22Rv1 (cell line): ENCODE measurements around the gene KSR2.

Source experiments
- H3K27ac ChIP-seq: fragments of 450-650 bp; 2 replicates; pipeline ENCODE4 v1.5.1; 2017
- CTCF ChIP-seq: fragments of 450-650 bp; IDR thresholded peaks from 2 replicates; pipeline ENCODE4 v1.5.1; 2017; ENCODE audit warnings: mild to moderate bottlenecking
- ZFX ChIP-seq: fragments of 450-650 bp; IDR thresholded peaks from 2 replicates; pipeline ENCODE4 v1.6.1; 2017; ENCODE audit warnings: antibody characterized with exemption, borderline replicate concordance

KSR2 gene

DNA sequence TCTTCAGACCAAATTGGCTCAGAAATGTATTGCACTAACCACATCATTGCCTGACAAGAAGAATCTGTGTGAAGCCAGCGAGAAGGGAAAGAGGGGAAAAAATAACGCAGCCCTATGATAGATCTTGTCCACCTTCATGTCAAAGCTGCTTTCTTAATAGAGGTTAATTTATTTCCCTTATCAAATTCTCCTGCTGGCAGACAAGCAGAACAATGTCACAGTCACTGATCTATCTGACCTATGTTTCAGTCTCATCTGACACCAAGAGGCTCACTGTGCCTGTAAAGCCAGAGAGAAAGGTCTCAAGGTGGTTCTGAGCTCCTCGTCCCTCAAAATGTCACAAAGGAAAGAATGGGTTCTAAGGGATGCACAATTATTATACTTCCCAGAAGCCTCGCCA, 417.1 kb downstream of the KSR2 start:
- TF ChIP-seq CTCF (no peak), ZFX (no peak)
- no peak overlapping the region for H3K27ac ChIP-seq

DNA sequence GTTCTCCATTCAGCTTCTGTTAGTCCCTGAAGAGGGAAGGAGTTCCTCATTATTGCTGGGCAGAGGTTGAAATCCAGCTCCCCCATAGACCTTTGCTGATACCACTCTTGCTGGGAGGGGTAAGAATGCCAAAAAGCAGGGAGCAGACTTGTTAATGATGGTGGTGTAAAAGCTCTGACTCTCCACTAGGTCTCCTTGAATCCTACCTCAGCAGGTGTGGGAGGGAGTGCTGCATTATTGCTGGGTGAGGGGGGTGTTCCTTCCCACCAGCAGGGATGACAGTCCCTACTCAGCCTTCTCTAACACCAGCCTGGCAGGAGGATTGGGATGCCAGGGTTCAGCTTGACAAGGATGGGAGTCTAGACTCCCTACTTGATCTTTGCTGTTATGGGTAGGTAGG, 421.6 kb downstream of the KSR2 start:
- TF ChIP-seq CTCF (no peak), ZFX (no peak)
- H3K27ac ChIP-seq: no peak overlapping the region

GRCh38 chr12:117545216-117545615, 423.6 kb downstream of the KSR2 start:
- no peak for TF ChIP-seq ZFX
- TF ChIP-seq CTCF: no peak
- no peak overlapping the region for H3K27ac ChIP-seq

GRCh38 chr12:117540011-117540410, 428.8 kb downstream of the KSR2 start:
- TF ChIP-seq ZFX: no peak
- TF ChIP-seq CTCF: no peak
- no peak overlapping the region for H3K27ac ChIP-seq

DNA sequence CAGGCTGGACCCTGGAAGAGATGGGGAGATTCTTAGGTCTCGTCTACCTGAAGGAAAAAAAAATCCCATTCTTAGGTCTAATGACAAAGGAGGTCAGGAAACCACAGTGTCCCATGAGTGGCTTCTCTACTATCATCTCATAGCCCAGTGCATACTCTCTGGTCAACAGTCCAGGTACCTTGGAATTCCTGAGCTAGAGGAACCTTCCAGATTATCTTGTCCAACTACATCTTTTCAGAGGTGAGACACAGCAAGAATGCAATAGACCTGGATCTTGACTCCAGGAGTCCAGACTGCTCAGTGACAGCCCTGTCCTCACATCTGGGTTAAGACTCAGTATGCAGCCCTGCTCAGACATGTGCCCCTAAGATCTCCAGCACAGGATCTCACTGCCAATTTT, 429.9 kb downstream of the KSR2 start:
- no peak overlapping the region for H3K27ac ChIP-seq
- TF ChIP-seq CTCF: no peak
- TF ChIP-seq ZFX: no peak

DNA sequence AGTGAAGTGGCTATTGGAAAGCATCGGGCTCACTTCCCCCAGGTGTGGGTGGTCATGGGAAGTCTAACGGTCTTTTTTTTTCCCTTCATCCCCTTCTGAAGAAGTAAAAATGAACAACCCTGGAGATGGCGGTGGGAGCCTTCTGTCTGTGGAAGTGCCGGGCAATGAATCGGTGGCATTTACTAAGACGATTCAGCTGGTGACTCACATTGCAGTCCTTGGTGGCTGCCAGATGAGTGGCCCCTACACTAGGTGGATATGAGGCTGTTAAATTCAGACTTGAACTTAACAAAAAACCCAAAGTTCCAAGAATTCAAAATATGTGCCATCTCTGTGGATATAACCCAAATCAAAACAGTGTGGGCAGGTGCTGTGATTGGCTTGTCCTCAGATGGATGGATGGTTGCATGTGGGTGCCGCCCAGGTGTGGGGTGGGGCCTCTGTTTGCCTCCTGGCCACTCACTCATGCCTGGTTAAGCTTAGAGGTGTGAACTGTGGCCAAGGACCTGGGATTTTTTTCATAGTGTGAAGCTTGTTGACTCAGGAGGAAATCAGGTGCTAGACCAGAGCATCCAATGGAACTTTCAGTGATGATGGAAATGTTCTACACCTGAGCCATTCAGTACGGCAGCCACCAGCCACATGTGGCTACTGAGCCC, 430.6 kb downstream of the KSR2 start:
- no peak for TF ChIP-seq CTCF
- no peak for TF ChIP-seq ZFX
- no peak overlapping the region for H3K27ac ChIP-seq

GRCh38 chr12:117533687-117534086, 435.1 kb downstream of the KSR2 start:
- H3K27ac ChIP-seq: no peak overlapping the region
- TF ChIP-seq CTCF (no peak), ZFX (no peak)
